Endodermal cell (in vitro differentiated cells): Measurements from ENCODE around the gene JAZF1. TPM values are rescaled to one million over a fixed set of nuclear protein-coding genes. Genes with fewer than 3 reads are reported as not detected.

Experiments
- DNase-seq: peaks from one replicate; pipeline ENCODE4 v3.0.0-alpha.2; 2017
- H3K27ac ChIP-seq: 2 replicates; pipeline ENCODE4 v1.5.1; 2013; ENCODE audit warnings: mild to moderate bottlenecking, low read depth, low read length, moderate library complexity
- H3K27me3 ChIP-seq: 2 replicates; pipeline ENCODE4 v1.6.1; 2013; ENCODE audit warnings: mild to moderate bottlenecking, low read length, moderate library complexity; ENCODE audit not compliant: insufficient read depth, control insufficient read depth, poor library complexity, severe bottlenecking
- H3K36me3 ChIP-seq: 2 replicates; pipeline ENCODE4 v1.7.0; 2013; ENCODE audit warnings: mild to moderate bottlenecking, low read length, moderate library complexity; ENCODE audit not compliant: control insufficient read depth, insufficient read depth
- H3K4me1 ChIP-seq: one replicate; pipeline ENCODE4 v1.7.0; 2013; ENCODE audit warnings: low read length; ENCODE audit not compliant: control insufficient read depth, insufficient read depth
- H3K4me3 ChIP-seq: 2 replicates; pipeline ENCODE4 v1.5.1; 2013; ENCODE audit warnings: mild to moderate bottlenecking, low read length, moderate library complexity
- H3K9ac ChIP-seq: 2 replicates; pipeline ENCODE4 v1.6.1; 2013; ENCODE audit warnings: mild to moderate bottlenecking, low read length, moderate library complexity; ENCODE audit not compliant: poor library complexity, severe bottlenecking; ENCODE audit errors: extremely low read depth
- H3K9me3 ChIP-seq: 2 replicates; pipeline ENCODE4 v1.6.1; 2013; ENCODE audit warnings: mild to moderate bottlenecking, low read length, moderate library complexity; ENCODE audit not compliant: control insufficient read depth
- H3K27ac Mint-ChIP-seq: 2 replicates; pipeline ENCODE4 v1.8.0; 2020; ENCODE audit warnings: mixed read lengths
- H3K27me3 Mint-ChIP-seq: 2 replicates; pipeline ENCODE4 v1.8.0; 2021; ENCODE audit warnings: mild to moderate bottlenecking, mixed read lengths; ENCODE audit not compliant: insufficient read depth
- H3K36me3 Mint-ChIP-seq: 2 replicates; pipeline ENCODE4 v1.8.0; 2020; ENCODE audit warnings: low read depth, mixed read lengths
- H3K4me1 Mint-ChIP-seq: 2 replicates; pipeline ENCODE4 v1.8.0; 2020; ENCODE audit warnings: mixed read lengths
- H3K4me3 Mint-ChIP-seq: 2 replicates; pipeline ENCODE4 v1.8.0; 2020; ENCODE audit warnings: mild to moderate bottlenecking, moderate library complexity, mixed read lengths
- H3K9me3 Mint-ChIP-seq: 2 replicates; pipeline ENCODE4 v1.8.0; 2020; ENCODE audit warnings: mild to moderate bottlenecking, mixed read lengths
- WGBS, 2 experiments: methylation state at CpG; one replicate each; pipeline versions ENCODE4 v1.1.5 to v1.1.7; 2013; ENCODE audit warnings: missing lambda C conversion rate in 2 of 2, mixed read lengths in 1 of 2; ENCODE audit not compliant: insufficient coverage in 1 of 2, insufficient read length in 1 of 2; 5-methylcytosine and 5-hydroxymethylcytosine counted together
- total RNA-seq, 2 donors: library from RNA; stranded (reverse); fragmentation: NEBNext Ultra II Directional in 1 of 2; extraction: Animal tissue kit (Norgen Biotek cat#: 25700) in 1 of 2; gene quantifications; 2 replicates in 1 of 2; 3 replicates in 1 of 2; pipeline ENCODE4 v1.2.1, GENCODE V29; 2021
- TF ChIP-seq, protein P1 (sequence below): fragments of 200-600 bp; sonication (generic); conservative IDR thresholded peaks from 2 replicates; pipeline ENCODE4 v1.5.0; 2021; ENCODE audit warnings: antibody characterized with exemption, mild to moderate bottlenecking

The JAZF1 gene
- total RNA-seq, 2 donors from 2014 or later: 18.3 to 33.6 TPM

GRCh38 chr7:27871086-27871485 is 309.5 kb downstream of the JAZF1 start:
- DNase-seq: no peak
- no peaks in the 10 kb centered on the region for H3K4me1 ChIP-seq
- Mint-ChIP-seq H3K4me3 (no peak overlapping the region), H3K27me3 (no peaks in the 10 kb centered on the region), H3K27ac (no peak overlapping the region), H3K4me1 (no peaks in the 10 kb centered on the region), H3K9me3 (no peaks in the 10 kb centered on the region), H3K36me3 (peaks cover 10% of the 10 kb centered on the region)
- H3K27me3 ChIP-seq: no peaks in the 10 kb centered on the region
- H3K27ac ChIP-seq: no peak overlapping the region
- H3K4me3 ChIP-seq: no peak overlapping the region
- WGBS, 2 experiments: 92 to 97% methylated on average over 3 of the region's 3 CpGs
- no peaks in the 10 kb centered on the region for H3K36me3 ChIP-seq
- H3K9ac ChIP-seq: no peak overlapping the region
- TF ChIP-seq, protein P1, sequence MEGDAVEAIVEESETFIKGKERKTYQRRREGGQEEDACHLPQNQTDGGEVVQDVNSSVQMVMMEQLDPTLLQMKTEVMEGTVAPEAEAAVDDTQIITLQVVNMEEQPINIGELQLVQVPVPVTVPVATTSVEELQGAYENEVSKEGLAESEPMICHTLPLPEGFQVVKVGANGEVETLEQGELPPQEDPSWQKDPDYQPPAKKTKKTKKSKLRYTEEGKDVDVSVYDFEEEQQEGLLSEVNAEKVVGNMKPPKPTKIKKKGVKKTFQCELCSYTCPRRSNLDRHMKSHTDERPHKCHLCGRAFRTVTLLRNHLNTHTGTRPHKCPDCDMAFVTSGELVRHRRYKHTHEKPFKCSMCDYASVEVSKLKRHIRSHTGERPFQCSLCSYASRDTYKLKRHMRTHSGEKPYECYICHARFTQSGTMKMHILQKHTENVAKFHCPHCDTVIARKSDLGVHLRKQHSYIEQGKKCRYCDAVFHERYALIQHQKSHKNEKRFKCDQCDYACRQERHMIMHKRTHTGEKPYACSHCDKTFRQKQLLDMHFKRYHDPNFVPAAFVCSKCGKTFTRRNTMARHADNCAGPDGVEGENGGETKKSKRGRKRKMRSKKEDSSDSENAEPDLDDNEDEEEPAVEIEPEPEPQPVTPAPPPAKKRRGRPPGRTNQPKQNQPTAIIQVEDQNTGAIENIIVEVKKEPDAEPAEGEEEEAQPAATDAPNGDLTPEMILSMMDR: no peak
- H3K9me3 ChIP-seq: no peaks in the 10 kb centered on the region

DNA sequence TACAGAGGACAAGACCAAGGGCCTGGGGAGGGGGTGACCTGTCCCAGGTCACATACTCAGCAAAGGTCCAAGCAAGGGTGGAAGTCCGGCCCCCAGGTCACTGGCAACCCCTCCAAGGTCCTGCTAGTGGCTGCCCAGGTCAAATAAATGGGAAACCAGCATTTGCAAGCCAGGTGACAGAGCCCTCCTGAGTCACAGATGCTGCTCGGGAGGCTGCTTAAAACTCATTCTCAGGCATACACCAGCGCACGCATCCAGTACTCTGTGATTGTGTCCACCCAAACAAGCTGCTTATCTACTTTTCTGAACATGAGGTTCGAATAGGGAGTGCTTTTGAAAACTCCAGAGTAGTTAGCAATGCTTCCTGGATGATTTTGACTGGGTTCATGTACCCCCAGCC is 310.0 kb downstream of the JAZF1 start:
- DNase-seq: no peak
- TF ChIP-seq, protein P1: no peak
- 92 to 98% methylated on average over 5 of the region's 5 CpGs for WGBS, 2 experiments
- no peaks in the 10 kb centered on the region for H3K4me1 Mint-ChIP-seq
- H3K27ac ChIP-seq: no peak overlapping the region
- no peaks in the 10 kb centered on the region for H3K9me3 Mint-ChIP-seq
- H3K36me3 ChIP-seq: no peaks in the 10 kb centered on the region
- H3K4me1 ChIP-seq: no peaks in the 10 kb centered on the region
- H3K27me3 ChIP-seq: no peaks in the 10 kb centered on the region
- no peak overlapping the region for H3K27ac Mint-ChIP-seq
- no peak overlapping the region for H3K4me3 ChIP-seq
- no peak overlapping the region for H3K9ac ChIP-seq
- no peaks in the 10 kb centered on the region for H3K27me3 Mint-ChIP-seq
- H3K9me3 ChIP-seq: no peaks in the 10 kb centered on the region
- no peak overlapping the region for H3K4me3 Mint-ChIP-seq
- peaks cover 10% of the 10 kb centered on the region for H3K36me3 Mint-ChIP-seq

DNA sequence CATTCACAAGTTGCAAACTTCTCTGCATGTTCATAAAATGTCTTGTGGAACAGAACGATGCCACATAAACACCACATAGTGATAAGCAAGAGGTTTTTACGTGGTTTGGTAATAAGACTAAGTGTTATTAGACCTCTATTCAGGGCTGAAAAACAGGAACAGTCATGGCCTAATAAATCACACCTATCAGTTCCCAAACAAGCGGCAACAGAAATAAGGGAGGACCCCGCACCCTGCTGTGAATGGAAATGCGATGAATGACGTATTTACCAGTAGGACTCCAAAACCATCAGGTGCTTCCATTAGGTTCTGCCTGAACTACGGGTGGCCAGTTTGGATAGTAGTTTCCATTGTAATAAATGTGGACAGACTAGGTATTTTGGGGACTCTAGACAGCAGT is 311.5 kb downstream of the JAZF1 start:
- no peaks in the 10 kb centered on the region for H3K9me3 Mint-ChIP-seq
- TF ChIP-seq, protein P1: no peak
- H3K36me3 ChIP-seq: no peaks in the 10 kb centered on the region
- H3K27ac Mint-ChIP-seq: no peak overlapping the region
- no peaks in the 10 kb centered on the region for H3K9me3 ChIP-seq
- H3K27ac ChIP-seq: no peak overlapping the region
- no peaks in the 10 kb centered on the region for H3K27me3 ChIP-seq
- no peak overlapping the region for H3K4me3 ChIP-seq
- no peaks in the 10 kb centered on the region for H3K27me3 Mint-ChIP-seq
- 83 to 96% methylated on average over 1 to 7 of the region's 7 CpGs for WGBS, 2 experiments
- H3K36me3 Mint-ChIP-seq: peaks cover 10% of the 10 kb centered on the region
- H3K4me1 Mint-ChIP-seq: no peaks in the 10 kb centered on the region
- H3K4me1 ChIP-seq: no peaks in the 10 kb centered on the region
- H3K9ac ChIP-seq: no peak overlapping the region
- no peak overlapping the region for H3K4me3 Mint-ChIP-seq
- DNase-seq: no peak
